A204.1 (cell line): ENCODE data around the gene CAMK1D.
"Not testable (repeated sequence)": the region's sequence is repeated elsewhere in the genome, so short reads cannot be mapped to it uniquely, and the experiment has no call there.

Source experiments
- FAIRE-seq: peaks from 2 replicates; lab custom pipeline; 2012; peaks lifted over from hg19 to GRCh38; lab: Jason Lieb, UNC

Gene CAMK1D

GRCh38 chr10:12470719-12471118 lies 121.4 kb downstream of the CAMK1D start:
- FAIRE-seq, result no peak

GRCh38 chr10:12471135-12471534 lies 121.8 kb downstream of the CAMK1D start:
- no peak for FAIRE-seq

GRCh38 chr10:12473491-12473890 lies 124.1 kb downstream of the CAMK1D start:
- no peak for FAIRE-seq

- FAIRE-seq, result no peak
These were observed 125.5 kb downstream of the CAMK1D start for GRCh38 chr10:12474727-12475412.

- no peak for FAIRE-seq
These were observed 127.3 kb downstream of the CAMK1D start for GRCh38 chr10:12476656-12477055.

GRCh38 chr10:12479437-12479844 lies 130.1 kb downstream of the CAMK1D start:
- no peak for FAIRE-seq

GRCh38 chr10:12479924-12480323 lies 130.6 kb downstream of the CAMK1D start:
- FAIRE-seq, result no peak

- FAIRE-seq, result no peak
These were observed 131.1 kb downstream of the CAMK1D start for GRCh38 chr10:12480440-12480839.

GRCh38 chr10:12481924-12482323 lies 132.6 kb downstream of the CAMK1D start:
- FAIRE-seq, result no peak

GRCh38 chr10:12482587-12482986 lies 133.2 kb downstream of the CAMK1D start:
- FAIRE-seq, result no peak

GRCh38 chr10:12484002-12484918 lies 134.9 kb downstream of the CAMK1D start:
- no peak for FAIRE-seq

- no peak for FAIRE-seq
These were observed 135.8 kb downstream of the CAMK1D start for GRCh38 chr10:12484941-12485805.

- no peak for FAIRE-seq
These were observed 138.0 kb downstream of the CAMK1D start for GRCh38 chr10:12487366-12487765.

GRCh38 chr10:12488626-12489025 lies 139.3 kb downstream of the CAMK1D start:
- FAIRE-seq, result no peak

GRCh38 chr10:12489357-12489756 lies 140.0 kb downstream of the CAMK1D start:
- FAIRE-seq, result no peak

GRCh38 chr10:12489806-12490205 lies 140.5 kb downstream of the CAMK1D start:
- FAIRE-seq, result no peak

- FAIRE-seq, result no peak
These were observed 141.6 kb downstream of the CAMK1D start for GRCh38 chr10:12490963-12491362.

GRCh38 chr10:12491491-12491890 lies 142.1 kb downstream of the CAMK1D start:
- FAIRE-seq, result no peak

- no peak for FAIRE-seq
These were observed 142.7 kb downstream of the CAMK1D start for GRCh38 chr10:12492016-12492415.

GRCh38 chr10:12497046-12497445 lies 147.7 kb downstream of the CAMK1D start:
- not testable (repeated sequence) for FAIRE-seq

- FAIRE-seq, result no peak
These were observed 150.0 kb downstream of the CAMK1D start for GRCh38 chr10:12499076-12499986.
